ENCODE data around the gene KDM3B.
A peak's percentile ranks its signal among the peaks of the same experiment; 100 is the strongest.
"Not testable (repeated sequence)": the region's sequence is repeated elsewhere in the genome, so short reads cannot be mapped to it uniquely, and the experiment has no call there.

KDM3B gene

GRCh38 chr5:138352071-138352721, at the start of gene KDM3B:
TSS of gene KDM3B (plus strand) at chr5:138352685. CDS start at chr5:138352796, 111 bp downstream.
- DNase-seq (ENCODE audit: low read depth, low spot score), result peak; percentile 86

- DNase-seq (ENCODE audit: low read depth, low spot score), result no peak
Observed at GRCh38 chr5:138303372-138303771, 49.1 kb upstream of the KDM3B start.

GRCh38 chr5:138305797-138306196, 46.7 kb upstream of the KDM3B start:
- DNase-seq (ENCODE audit: low read depth, low spot score), result no peak

GRCh38 chr5:138315751-138316278, 36.7 kb upstream of the KDM3B start:
- no peak for DNase-seq (ENCODE audit: low read depth, low spot score)

- DNase-seq (ENCODE audit: low read depth, low spot score), result no peak
Observed at GRCh38 chr5:138316355-138316754, 36.1 kb upstream of the KDM3B start.

GRCh38 chr5:138318211-138318610, 34.3 kb upstream of the KDM3B start:
- DNase-seq (ENCODE audit: low read depth, low spot score), result not testable (repeated sequence)

GRCh38 chr5:138330813-138331448, 21.6 kb upstream of the KDM3B start:
- no peak for DNase-seq (ENCODE audit: low read depth, low spot score)

GRCh38 chr5:138331449-138332368, 20.8 kb upstream of the KDM3B start, which contains the start of gene CDC25C:
TSS of gene CDC25C (minus strand) at chr5:138331804. CDS start at chr5:138331180, 624 bp downstream.
- peak; percentile 96 for DNase-seq (ENCODE audit: low read depth, low spot score)

GRCh38 chr5:138334867-138335447, 17.5 kb upstream of the KDM3B start:
- DNase-seq (ENCODE audit: low read depth, low spot score), result no peak

GRCh38 chr5:138336952-138337684, 15.4 kb upstream of the KDM3B start:
- DNase-seq (ENCODE audit: low read depth, low spot score), result peak; percentile 29

- DNase-seq (ENCODE audit: low read depth, low spot score), result peak; percentile 83
Observed at GRCh38 chr5:138337685-138338410, 14.6 kb upstream of the KDM3B start, which contains the start of gene FAM53C. TSS of gene FAM53C (plus strand) at chr5:138338266. CDS start at chr5:138341336, 3,070 bp downstream.

- no peak for DNase-seq (ENCODE audit: low read depth, low spot score)
Observed at GRCh38 chr5:138338411-138339090, 13.9 kb upstream of the KDM3B start.

GRCh38 chr5:138339091-138339456, 13.4 kb upstream of the KDM3B start:
- no peak for DNase-seq (ENCODE audit: low read depth, low spot score)

- DNase-seq (ENCODE audit: low read depth, low spot score), result no peak
Observed at GRCh38 chr5:138339464-138339863, 13.0 kb upstream of the KDM3B start.

- no peak for DNase-seq (ENCODE audit: low read depth, low spot score)
Observed at GRCh38 chr5:138340008-138340407, 12.5 kb upstream of the KDM3B start.

- no peak for DNase-seq (ENCODE audit: low read depth, low spot score)
Observed at GRCh38 chr5:138344887-138345622, 7.4 kb upstream of the KDM3B start.

GRCh38 chr5:138346889-138347288, 5.6 kb upstream of the KDM3B start:
- DNase-seq (ENCODE audit: low read depth, low spot score), result no peak

- no peak for DNase-seq (ENCODE audit: low read depth, low spot score)
Observed at GRCh38 chr5:138349852-138350562, 2.5 kb upstream of the KDM3B start.
